Coronary artery (tissue), 2 donors: ENCODE data around the gene DMBT1.

ENCODE experiments used
- DNase-seq: peaks from one replicate; pipeline ENCODE4 v3.0.0-alpha.2; 2017; ENCODE audit warnings: low spot score
- H3K27ac ChIP-seq, 2 donors: fragments of 200-600 bp; sonication (generic); one replicate each; pipeline ENCODE4 v1.5.1; 2016 to 2019
- H3K4me3 ChIP-seq: fragments of 200-600 bp; sonication (generic); 2 replicates; pipeline ENCODE4 v1.5.1; 2016; ENCODE audit warnings: mild to moderate bottlenecking, moderate library complexity
- CTCF ChIP-seq: fragments of 200-600 bp; sonication (generic); IDR thresholded peaks from one replicate; pipeline ENCODE4 v1.5.1; 2019; ENCODE audit warnings: antibody characterized with exemption

DMBT1 gene

GRCh38 chr10:122531939-122532338 is 28.6 kb upstream of the DMBT1 start:
- TF ChIP-seq CTCF, result no peak
- Histone ChIP-seq H3K4me3 (no peak overlapping the region), H3K27ac (no peak overlapping the region)
- DNase-seq, result no peak

- DNase-seq, result no peak
- H3K4me3 ChIP-seq, result no peak overlapping the region
- no peak overlapping the region for H3K27ac ChIP-seq
- TF ChIP-seq CTCF, result no peak
Measured at GRCh38 chr10:122532601-122533296, 27.8 kb upstream of the DMBT1 start.

GRCh38 chr10:122537545-122537944 is 23.0 kb upstream of the DMBT1 start:
- TF ChIP-seq CTCF, result no peak
- DNase-seq, result no peak
- no peak overlapping the region for H3K27ac ChIP-seq
- no peak overlapping the region for H3K4me3 ChIP-seq

- no peak for DNase-seq
- H3K27ac ChIP-seq, result no peak overlapping the region
- TF ChIP-seq CTCF, result no peak
Measured at GRCh38 chr10:122541541-122542002, 19.0 kb upstream of the DMBT1 start.

GRCh38 chr10:122543676-122544445 is 16.7 kb upstream of the DMBT1 start:
- H3K27ac ChIP-seq, result no peak overlapping the region
- no peak overlapping the region for H3K4me3 ChIP-seq
- no peak for TF ChIP-seq CTCF
- DNase-seq, result no peak

More at GRCh38 chr10:122541541-122542002, 19.0 kb upstream of the DMBT1 start:
- H3K4me3 ChIP-seq, result no peak overlapping the region

- DNase-seq, result no peak
- TF ChIP-seq CTCF, result no peak
- Histone ChIP-seq H3K4me3 (no peak overlapping the region), H3K27ac (no peak overlapping the region)
Measured at GRCh38 chr10:122544493-122544892, 16.1 kb upstream of the DMBT1 start.

- no peak for DNase-seq
- Histone ChIP-seq H3K4me3 (no peak overlapping the region), H3K27ac (no peak overlapping the region)
- no peak for TF ChIP-seq CTCF
Measured at GRCh38 chr10:122546242-122546641, 14.3 kb upstream of the DMBT1 start.
